Skin of body (tissue), 2 donors: ENCODE results near the gene MRO. TPM values are rescaled to one million over a fixed set of nuclear protein-coding genes. Genes with fewer than 3 reads are reported as not detected.
"Not testable (repeated sequence)": the region's sequence is repeated elsewhere in the genome, so short reads cannot be mapped to it uniquely, and the experiment has no call there.

ENCODE experiments used
- DNase-seq: peaks from one replicate; lab custom pipeline; 2025; lab: John Stamatoyannopoulos, UW
- total RNA-seq: library from RNA; depleted of rRNA; stranded (reverse); fragments of >200 nt; gene quantifications from one replicate; pipeline ENCODE4 v1.2.3, GENCODE V29; 2014

MRO gene
- total RNA-seq, 1 donor from 2014 or later, result 0.30 TPM

GRCh38 chr18:50836521-50836957 lies 16.7 kb upstream of the MRO start:
- no peak for DNase-seq

DNA sequence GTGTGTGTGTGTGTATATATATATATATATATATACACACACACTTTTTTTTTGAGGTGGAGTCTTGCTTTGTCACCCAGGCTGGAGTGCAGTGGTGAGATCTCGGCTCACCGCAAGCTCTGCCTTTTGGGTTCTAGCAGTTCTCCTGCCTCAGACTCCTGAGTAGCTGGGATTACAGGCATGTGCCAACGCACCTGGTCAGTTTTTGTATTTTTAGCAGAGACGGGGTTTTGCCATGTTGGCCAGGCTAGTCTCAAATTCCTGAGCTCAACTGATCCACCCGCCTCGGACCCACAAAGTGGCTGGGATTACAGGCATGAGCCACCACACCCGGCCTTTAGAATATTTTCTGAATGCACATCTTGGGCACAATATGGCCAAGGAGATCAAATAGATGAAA lies 13.7 kb upstream of the MRO start:
- DNase-seq, result not testable (repeated sequence)

DNA sequence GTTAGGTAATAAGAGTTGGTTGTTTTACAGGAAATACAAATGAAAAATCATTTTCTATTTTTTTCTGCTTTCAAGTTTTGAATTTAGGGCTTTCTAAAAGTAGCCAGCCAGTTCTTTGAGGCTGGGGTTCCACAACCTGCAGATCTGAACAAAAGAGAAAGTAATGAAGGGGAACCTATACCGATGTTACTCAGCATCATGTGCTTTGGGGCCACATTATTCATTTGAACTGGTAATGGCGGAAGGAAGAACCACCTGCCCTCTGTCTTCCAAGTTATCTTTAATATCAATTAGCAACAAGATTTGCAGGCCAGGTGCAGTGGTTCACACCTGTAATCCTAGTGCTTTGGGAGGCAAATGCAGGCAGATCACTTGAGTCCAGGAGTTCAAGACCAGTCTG lies 12.9 kb upstream of the MRO start:
- no peak for DNase-seq

- DNase-seq, result no peak
These were observed 10.7 kb upstream of the MRO start for GRCh38 chr18:50830544-50830943.

GRCh38 chr18:50829644-50830043 lies 9.8 kb upstream of the MRO start:
- no peak for DNase-seq

DNA sequence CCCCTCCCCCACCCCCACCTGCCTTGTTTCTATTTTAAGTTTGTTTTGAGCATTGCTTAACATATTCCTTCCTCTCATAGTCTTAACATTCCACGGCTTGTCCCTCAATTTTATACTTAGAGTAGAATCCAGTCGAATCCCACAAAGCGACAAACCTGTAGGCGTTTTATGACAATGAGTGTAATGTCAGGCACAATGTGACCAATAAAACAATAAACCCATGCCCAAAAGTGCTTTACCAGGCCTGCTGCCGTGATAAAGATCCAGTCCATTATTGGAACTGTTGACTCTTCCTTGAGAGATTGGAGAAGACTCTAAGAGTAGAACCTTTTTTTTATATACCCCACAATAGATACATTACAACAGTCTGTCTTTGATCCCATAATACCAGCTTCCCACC lies 6.2 kb upstream of the MRO start:
- DNase-seq, result no peak

DNA sequence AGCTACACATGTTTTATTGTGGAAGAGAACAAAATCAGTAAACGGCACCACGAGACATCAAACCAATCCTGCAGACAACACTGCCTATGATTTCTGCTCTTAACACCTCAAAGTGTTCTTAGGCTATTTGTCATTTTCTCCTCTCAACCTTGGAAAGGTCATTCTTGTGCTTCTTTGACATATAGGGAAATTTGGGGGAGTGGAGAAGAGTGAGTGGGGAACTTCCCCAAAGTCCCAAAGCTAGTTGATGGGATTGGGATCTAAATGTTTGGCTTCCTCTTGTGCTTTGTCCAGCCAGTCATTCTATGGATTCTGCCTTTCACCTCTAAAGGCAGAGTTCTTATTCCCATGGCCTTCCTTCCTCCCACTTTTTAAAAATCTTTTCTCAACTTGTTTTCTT lies 5.8 kb upstream of the MRO start:
- DNase-seq, result no peak

DNA sequence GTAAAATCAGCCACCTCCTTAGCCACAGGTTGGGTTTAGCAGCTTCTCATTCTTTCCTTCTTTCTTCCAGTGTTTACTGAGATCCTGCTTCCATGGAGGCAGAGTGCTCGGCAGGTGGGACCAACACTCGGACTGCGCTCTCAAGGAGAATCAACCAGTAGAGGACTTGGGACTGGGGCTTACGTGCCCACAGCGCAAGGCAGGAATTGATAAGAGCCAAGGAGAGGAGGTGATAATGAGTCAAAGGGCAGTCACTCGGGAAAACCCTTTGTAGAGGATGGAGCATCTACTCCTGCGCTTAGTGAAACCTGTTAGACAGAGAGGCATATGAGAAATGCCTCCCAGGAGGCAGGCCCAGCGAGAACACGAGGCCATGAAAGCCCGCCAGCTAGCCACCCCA lies 2.9 kb upstream of the MRO start:
- DNase-seq, result no peak

GRCh38 chr18:50820901-50821520 lies 1.2 kb upstream of the MRO start:
- no peak for DNase-seq

DNA sequence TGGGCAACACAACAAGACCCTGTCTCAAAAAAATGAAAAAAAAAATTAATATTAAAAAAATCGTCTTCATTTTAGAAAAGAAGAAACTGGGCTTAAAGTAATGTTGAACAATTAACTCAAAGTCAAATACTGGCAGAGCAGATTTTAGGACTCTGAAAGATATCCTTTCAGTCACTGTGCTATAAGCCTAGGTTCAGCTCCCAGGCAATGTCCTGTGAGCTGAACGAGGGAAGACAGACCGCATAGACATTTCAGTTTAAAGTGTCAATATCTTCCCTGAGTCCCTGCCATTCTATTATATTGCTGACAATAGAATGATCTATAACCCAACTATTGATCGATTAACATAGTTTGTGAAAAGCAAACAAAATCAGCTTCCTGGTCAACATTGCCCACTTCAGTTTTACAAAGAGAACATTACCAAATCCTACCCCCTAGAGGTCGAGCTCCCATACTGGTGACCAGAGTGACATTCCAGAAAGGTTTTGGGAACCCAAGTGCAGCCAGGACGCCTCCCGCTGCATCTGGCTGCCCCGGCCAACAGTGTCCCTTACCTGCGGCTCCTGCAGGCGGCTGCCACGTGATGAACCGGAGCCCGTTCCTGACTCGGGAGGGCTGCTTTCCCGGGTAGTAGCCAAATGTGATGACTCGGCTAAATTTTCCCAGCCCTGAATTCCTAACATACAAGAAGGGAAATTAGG lies 639 bp downstream of the MRO start:
- no peak for DNase-seq

- DNase-seq, result no peak
These were observed 3.2 kb downstream of the MRO start for GRCh38 chr18:50816419-50817166.

DNA sequence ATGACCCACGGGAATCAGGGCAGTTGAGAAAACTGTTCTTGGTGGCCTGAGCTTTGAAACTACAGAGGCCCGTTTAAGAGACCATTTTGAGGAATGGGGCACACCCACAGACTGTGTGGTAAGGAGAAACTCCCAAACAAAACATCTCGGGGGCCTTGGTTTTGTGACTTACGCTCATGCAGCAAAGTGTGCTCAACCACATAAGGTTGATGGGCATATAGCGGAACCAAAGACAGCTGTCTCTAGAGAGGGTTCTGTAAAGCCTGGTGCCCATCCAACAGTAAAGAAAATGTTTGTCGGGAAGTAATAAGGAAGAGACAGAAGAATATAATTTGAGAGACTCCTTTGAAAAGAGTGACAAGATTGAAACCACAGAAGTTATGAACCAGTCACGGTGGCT lies 5.4 kb downstream of the MRO start:
- no peak for DNase-seq

- no peak for DNase-seq
These were observed 6.5 kb downstream of the MRO start for GRCh38 chr18:50813353-50813752.

DNA sequence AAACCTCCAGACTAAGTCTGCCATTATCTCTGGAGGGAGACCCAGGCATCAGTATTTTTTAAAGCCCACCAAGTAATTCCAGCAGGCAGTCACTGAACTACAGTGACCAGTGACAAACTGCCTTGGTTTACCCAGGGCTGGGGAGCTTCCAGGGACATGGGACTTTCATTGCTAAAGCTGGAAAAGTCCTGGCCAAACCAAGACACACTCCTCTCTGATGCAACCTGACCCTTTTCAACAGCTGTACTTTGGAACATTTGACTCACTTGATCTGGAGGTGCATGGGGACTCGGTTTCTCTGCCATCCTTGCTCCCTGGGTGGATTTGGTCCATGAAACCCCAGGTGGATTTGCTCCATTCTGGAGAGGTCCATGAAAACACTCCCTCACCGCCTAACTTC lies 7.0 kb downstream of the MRO start:
- no peak for DNase-seq

DNA sequence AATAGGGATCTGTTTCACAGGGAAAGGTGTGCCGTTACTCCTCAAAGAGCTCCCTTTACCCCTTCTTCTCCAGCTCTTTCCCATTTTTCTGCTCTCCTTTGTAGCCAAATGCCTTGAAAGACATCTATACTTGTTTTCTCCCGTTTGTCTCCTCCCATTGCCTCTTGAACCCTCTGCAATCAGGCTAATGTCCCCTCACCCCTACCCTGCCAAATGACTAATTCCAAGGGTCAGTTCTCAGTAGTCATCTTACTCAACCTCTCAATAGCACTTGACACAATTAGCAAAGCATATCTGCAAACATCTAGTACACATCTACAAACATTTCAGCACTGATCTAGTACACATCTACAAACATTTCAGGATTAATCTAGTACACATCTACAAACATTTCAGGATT lies 12.6 kb downstream of the MRO start:
- DNase-seq, result no peak

GRCh38 chr18:50806208-50806616 lies 13.6 kb downstream of the MRO start:
- DNase-seq, result no peak

DNA sequence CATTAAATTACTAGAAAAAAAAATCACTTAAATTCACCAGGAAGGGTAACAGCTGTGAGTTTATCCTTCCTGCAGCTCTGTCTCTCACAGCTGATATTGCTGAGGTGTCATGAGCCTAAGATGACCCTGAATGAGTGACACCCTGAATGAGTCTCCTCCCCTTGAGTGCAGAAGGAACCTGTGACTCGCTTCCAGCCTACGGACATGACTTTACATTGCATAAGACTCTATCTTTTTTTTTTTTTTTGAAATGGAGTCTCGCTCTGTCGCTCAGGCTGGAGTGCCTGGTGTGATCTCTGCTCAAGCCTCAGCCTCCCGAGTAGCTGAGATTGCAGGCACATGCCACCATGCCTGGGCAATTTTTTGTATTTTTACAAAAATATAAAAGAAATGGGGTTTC lies 14.1 kb downstream of the MRO start:
- DNase-seq, result no peak

DNA sequence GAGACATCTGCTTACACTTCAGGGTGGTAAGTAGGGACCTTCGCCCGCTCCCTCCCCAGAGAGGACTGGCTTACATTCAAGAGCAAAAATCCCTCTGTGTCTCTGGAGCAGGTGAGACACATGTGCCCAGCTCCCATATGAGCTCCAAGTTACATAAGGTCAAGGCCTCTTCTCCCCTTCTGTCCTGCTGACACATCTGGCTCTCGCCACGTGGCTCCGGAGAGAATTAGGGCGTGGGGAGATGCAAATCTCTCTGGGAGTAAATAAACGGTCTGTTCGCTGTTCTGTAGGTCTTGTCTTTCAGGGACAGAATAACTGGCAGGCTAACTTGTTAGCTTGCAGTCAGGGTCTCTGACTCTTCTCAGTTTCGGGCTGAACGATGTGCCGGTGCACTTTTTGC lies 16.2 kb downstream of the MRO start:
- no peak for DNase-seq

- DNase-seq, result no peak
These were observed 17.7 kb downstream of the MRO start for GRCh38 chr18:50802141-50802540.

- DNase-seq, result no peak
These were observed 22.7 kb downstream of the MRO start for GRCh38 chr18:50797142-50797541.

DNA sequence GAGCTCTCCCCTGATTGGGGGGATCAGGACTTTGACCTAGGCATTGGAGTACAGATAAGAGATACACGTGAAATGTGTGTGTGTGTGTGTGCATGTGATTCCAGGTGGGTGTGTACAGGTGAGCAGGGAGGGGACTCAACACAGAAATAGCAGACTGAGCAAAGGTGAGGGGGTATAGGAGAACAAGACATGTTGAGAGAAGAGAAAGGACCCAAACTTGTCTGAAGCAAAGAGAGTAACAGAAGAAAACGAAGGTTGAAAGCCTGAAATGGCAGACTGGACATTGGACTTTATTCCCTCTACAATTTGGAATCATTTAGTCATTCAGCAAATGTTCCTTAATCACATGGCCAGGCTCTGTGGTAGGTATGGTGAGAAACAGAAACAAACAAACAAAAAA lies 23.3 kb downstream of the MRO start:
- DNase-seq, result no peak

GRCh38 chr18:50793641-50794565 lies 25.9 kb downstream of the MRO start:
- DNase-seq, result no peak
